Smooth muscle cell (in vitro differentiated cells): ENCODE data around the gene OBSCN. TPM values are rescaled to one million over a fixed set of nuclear protein-coding genes. Genes with fewer than 3 reads are reported as not detected.
"Not testable (repeated sequence)": the region's sequence is repeated elsewhere in the genome, so short reads cannot be mapped to it uniquely, and the experiment has no call there.

Experiments
- DNase-seq: peaks from one replicate; lab custom pipeline; 2025; ENCODE audit not compliant: unreplicated experiment; lab: John Stamatoyannopoulos, UW
- H2AFZ ChIP-seq: fragments of 200-600 bp; sonication (generic); 2 replicates; pipeline ENCODE4 v1.6.0; 2016; ENCODE audit warnings: antibody characterized with exemption, low read depth, mild to moderate bottlenecking
- H3F3A ChIP-seq: fragments of 200-600 bp; sonication (generic); 2 replicates; pipeline ENCODE4 v1.6.0; 2017; ENCODE audit warnings: antibody characterized with exemption, low read depth
- H3K27ac ChIP-seq: fragments of 200-600 bp; sonication (generic); 2 replicates; pipeline ENCODE4 v1.5.1; 2016; ENCODE audit warnings: low read depth, mild to moderate bottlenecking
- H3K27me3 ChIP-seq: fragments of 200-600 bp; sonication (generic); 2 replicates; pipeline ENCODE4 v1.6.1; 2016; ENCODE audit warnings: low read depth, mild to moderate bottlenecking
- H3K36me3 ChIP-seq: fragments of 200-600 bp; sonication (generic); 2 replicates; pipeline ENCODE4 v1.5.1; 2016; ENCODE audit warnings: low read depth
- H3K4me1 ChIP-seq: fragments of 200-600 bp; sonication (generic); 2 replicates; pipeline ENCODE4 v1.5.1; 2016; ENCODE audit warnings: low read depth
- H3K4me2 ChIP-seq: fragments of 200-600 bp; sonication (generic); 2 replicates; pipeline ENCODE4 v1.6.0; 2016; ENCODE audit warnings: mild to moderate bottlenecking
- H3K4me3 ChIP-seq: fragments of 200-600 bp; sonication (generic); 2 replicates; pipeline ENCODE4 v1.5.1; 2016; ENCODE audit warnings: mild to moderate bottlenecking
- H3K79me2 ChIP-seq: fragments of 200-600 bp; sonication (generic); 2 replicates; pipeline ENCODE4 v1.6.0; 2016; ENCODE audit warnings: low read depth, mild to moderate bottlenecking
- H3K9ac ChIP-seq: fragments of 200-600 bp; sonication (generic); 2 replicates; pipeline ENCODE4 v1.6.0; 2016; ENCODE audit warnings: low read depth
- H3K9me3 ChIP-seq: fragments of 200-600 bp; sonication (generic); replicated peaks from 2 replicates; pipeline ENCODE4 v1.5.1; 2016; ENCODE audit warnings: low read depth
- H4K20me1 ChIP-seq: fragments of 200-600 bp; sonication (generic); 2 replicates; pipeline ENCODE4 v1.6.0; 2016; ENCODE audit warnings: low read depth
- WGBS: methylation state at CpG from one replicate; pipeline ENCODE4 v1.1.7; 2016; ENCODE audit warnings: low lambda C conversion rate; 5-methylcytosine and 5-hydroxymethylcytosine counted together
- polyA plus RNA-seq: library from polyadenylated mRNA; unstranded; fragments of >200 nt; fragmentation: Nextera tagmentation; extraction: Ambion mirVana; gene quantifications from 2 replicates; pipeline ENCODE4 v1.2.1, GENCODE V29; 2016
- total RNA-seq: library from RNA; depleted of rRNA; stranded (reverse); fragments of >200 nt; gene quantifications from 2 replicates; pipeline ENCODE4 v1.2.3, GENCODE V29; 2014
- TF ChIP-seq, protein P1 (sequence below): fragments of 200-600 bp; sonication (generic); IDR thresholded peaks from 2 replicates; pipeline ENCODE4 v1.5.1; 2017; ENCODE audit warnings: borderline replicate concordance, mild to moderate bottlenecking, antibody characterized with exemption; ENCODE audit not compliant: insufficient read depth, poor library complexity, severe bottlenecking

Gene OBSCN
- total and polyA plus RNA-seq, 2 experiments from 2014 or later, result 3.8 to 10.6 TPM

DNA sequence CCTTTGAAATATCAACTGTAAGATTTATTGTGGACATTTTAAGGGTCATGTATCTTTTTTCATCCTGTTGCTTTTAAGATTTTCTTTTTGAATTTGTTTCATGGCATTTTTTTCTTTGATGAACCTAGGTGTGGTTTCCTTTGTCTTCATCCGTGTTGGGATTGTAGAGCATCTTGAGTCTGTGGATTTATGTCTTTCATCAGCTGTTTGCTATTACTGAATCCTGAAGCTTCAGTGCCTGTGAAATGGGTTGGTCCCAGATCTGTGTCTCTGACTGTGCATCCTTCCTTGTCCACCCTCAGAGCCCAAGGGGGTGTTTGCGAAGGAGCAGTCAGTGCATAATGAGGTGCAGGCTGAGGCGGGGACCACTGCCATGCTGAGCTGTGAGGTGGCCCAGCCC lies 37.3 kb downstream of the OBSCN start:
- Histone ChIP-seq H3F3A (no peaks in the 10 kb centered on the region), H3K9ac (no peak overlapping the region), H3K4me2 (no peak overlapping the region), H3K9me3 (peaks cover 21% of the 10 kb centered on the region), H3K4me3 (no peak overlapping the region), H3K27me3 (no peaks in the 10 kb centered on the region), H3K36me3 (peaks cover 25% of the 10 kb centered on the region), H3K27ac (no peak overlapping the region), H4K20me1 (no peaks in the 10 kb centered on the region), H2AFZ (no peak overlapping the region), H3K4me1 (no peaks in the 10 kb centered on the region), H3K79me2 (no peaks in the 10 kb centered on the region)
- TF ChIP-seq, protein P1, sequence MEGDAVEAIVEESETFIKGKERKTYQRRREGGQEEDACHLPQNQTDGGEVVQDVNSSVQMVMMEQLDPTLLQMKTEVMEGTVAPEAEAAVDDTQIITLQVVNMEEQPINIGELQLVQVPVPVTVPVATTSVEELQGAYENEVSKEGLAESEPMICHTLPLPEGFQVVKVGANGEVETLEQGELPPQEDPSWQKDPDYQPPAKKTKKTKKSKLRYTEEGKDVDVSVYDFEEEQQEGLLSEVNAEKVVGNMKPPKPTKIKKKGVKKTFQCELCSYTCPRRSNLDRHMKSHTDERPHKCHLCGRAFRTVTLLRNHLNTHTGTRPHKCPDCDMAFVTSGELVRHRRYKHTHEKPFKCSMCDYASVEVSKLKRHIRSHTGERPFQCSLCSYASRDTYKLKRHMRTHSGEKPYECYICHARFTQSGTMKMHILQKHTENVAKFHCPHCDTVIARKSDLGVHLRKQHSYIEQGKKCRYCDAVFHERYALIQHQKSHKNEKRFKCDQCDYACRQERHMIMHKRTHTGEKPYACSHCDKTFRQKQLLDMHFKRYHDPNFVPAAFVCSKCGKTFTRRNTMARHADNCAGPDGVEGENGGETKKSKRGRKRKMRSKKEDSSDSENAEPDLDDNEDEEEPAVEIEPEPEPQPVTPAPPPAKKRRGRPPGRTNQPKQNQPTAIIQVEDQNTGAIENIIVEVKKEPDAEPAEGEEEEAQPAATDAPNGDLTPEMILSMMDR, result no peak
- WGBS, result 97% methylated on average over 3 of the region's 3 CpGs
- DNase-seq, result no peak

DNA sequence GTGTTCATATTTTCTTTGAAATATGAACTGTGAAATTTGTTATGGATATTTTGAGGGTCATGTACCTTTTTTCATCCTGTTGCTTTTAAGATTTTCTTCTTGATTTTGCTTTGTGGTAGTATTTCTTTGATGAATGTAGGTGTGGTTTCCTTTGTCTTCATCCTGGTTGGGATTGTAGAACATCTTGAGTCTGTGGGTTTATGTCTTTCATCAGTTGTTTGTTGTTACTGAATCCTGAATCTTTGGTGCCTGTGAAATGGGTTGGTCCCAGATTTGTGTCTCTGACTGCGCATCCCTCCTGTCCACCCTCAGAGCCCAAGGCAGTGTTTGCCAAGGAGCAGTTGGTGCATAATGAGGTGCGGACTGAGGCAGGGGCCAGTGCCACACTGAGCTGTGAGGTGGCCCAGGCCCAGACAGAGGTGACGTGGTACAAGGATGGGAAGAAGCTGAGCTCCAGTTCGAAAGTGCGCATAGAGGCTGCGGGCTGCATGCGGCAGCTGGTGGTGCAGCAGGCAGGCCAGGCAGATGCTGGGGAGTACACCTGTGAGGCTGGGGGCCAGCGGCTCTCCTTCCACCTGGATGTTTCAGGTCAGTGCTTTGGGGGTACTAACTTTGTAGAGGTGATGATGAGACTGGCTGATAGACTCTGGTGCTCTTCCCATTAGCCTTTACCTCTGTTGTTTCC lies 38.5 kb downstream of the OBSCN start:
- over 99% methylated on average over 8 of the region's 8 CpGs for WGBS
- Histone ChIP-seq H3K36me3 (peaks cover 25% of the 10 kb centered on the region), H3K9ac (no peak overlapping the region), H3K4me1 (no peaks in the 10 kb centered on the region), H3K9me3 (peaks cover 21% of the 10 kb centered on the region), H3K27me3 (no peaks in the 10 kb centered on the region), H4K20me1 (no peaks in the 10 kb centered on the region), H3F3A (no peaks in the 10 kb centered on the region), H3K79me2 (no peaks in the 10 kb centered on the region), H3K4me2 (no peak overlapping the region), H3K27ac (no peak overlapping the region), H2AFZ (no peak overlapping the region), H3K4me3 (no peak overlapping the region)
- TF ChIP-seq, protein P1, result no peak
- DNase-seq, result no peak

DNA sequence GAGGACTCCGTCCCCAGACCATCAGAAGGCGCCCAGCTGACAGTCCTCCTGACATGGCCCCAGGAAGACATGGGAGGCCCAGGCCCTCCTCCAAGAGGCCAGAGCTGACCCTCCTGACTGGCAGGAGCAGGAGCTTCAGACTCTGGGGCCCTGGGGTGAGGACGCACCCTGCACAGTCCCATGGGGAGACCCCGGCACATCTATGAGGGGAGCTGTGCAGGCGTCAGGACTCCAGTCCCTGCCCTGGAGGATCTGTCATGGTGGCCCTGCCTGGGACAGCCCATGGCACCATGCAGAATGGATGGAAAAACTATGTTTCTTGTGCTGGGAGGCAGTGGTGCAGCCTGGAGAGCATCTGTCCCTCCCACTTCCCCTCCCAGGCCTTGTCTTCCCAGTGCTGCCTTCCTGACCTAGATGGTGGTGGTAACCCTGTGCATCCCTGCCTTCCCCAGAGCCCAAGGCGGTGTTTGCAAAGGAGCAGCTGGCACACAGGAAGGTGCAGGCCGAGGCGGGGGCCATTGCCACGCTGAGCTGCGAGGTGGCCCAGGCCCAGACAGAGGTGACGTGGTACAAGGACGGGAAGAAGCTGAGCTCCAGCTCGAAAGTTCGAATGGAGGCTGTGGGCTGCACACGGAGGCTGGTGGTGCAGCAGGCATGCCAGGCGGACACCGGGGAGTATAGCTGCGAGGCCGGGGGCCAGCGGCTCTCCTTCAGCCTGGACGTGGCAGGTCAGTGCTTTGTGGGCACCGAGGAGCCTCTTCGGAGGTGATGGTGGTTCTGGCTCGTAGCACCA lies 41.9 kb downstream of the OBSCN start:
- H3K9me3 ChIP-seq, result no peaks in the 10 kb centered on the region
- no peak for DNase-seq
- no peaks in the 10 kb centered on the region for H4K20me1 ChIP-seq
- TF ChIP-seq, protein P1, result no peak
- 98% methylated on average over 24 of the region's 24 CpGs for WGBS
- no peak overlapping the region for H2AFZ ChIP-seq
- no peak overlapping the region for H3K4me3 ChIP-seq
- H3K9ac ChIP-seq, result no peak overlapping the region
- H3K4me2 ChIP-seq, result no peak overlapping the region
- H3K36me3 ChIP-seq, result peaks cover 17% of the 10 kb centered on the region
- H3F3A ChIP-seq, result no peaks in the 10 kb centered on the region
- H3K27me3 ChIP-seq, result no peaks in the 10 kb centered on the region
- H3K27ac ChIP-seq, result no peak overlapping the region
- no peaks in the 10 kb centered on the region for H3K79me2 ChIP-seq
- no peaks in the 10 kb centered on the region for H3K4me1 ChIP-seq

DNA sequence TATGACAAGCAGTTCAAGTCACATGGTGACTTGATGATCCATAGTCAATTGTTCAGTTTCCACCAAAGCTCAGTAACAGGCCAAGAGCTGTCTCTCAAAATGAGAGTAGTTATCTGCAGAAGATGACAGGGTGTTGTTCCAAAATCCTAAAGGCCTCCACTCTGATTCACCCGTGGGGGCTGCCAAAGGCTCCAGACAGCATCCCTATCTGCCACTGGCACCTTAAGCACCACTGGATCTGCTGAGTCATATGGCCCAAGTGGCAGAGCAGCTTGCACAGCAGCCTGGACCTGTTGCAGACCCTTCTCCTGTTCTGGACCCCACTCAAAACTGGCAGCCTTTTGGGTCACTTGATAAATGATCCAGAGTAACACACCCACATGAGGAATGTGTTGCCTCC lies 44.6 kb downstream of the OBSCN start:
- not testable (repeated sequence) for H3K9ac ChIP-seq, H3K9me3 ChIP-seq, H3K36me3 ChIP-seq, H3K27ac ChIP-seq, H4K20me1 ChIP-seq, DNase-seq, H2AFZ ChIP-seq, H3F3A ChIP-seq, H3K27me3 ChIP-seq, H3K79me2 ChIP-seq, H3K4me3 ChIP-seq, H3K4me1 ChIP-seq, H3K4me2 ChIP-seq
- WGBS, result 93% methylated on average over 1 of the region's 1 CpG
